ENCODE results near the gene LRRC4C.

- no peak for TF ChIP-seq CTCF (conservative IDR thresholded peaks at IDR 0.05 in 1 of 2, IDR thresholded peaks at IDR 0.05 in 1 of 2; ENCODE audit: low read depth in 1 of 2, low read length in 2 of 2)
- no peak for TF ChIP-seq EZH2 (IDR thresholded peaks at IDR 0.05; ENCODE audit: low read length, missing control alignments)
Measured at GRCh38 chr11:40958707-40959106, 500.7 kb downstream of the LRRC4C start.

Measured in fibroblast of lung (primary cell).